ENCODE measurements around the gene RNF144A. TPM values are rescaled to one million over a fixed set of nuclear protein-coding genes. Genes with fewer than 3 reads are reported as not detected.

Gene RNF144A
- polyA plus RNA-seq, 1 of the 3 experiments (the other 2 are of a cell fraction): 15.6 TPM

GRCh38 chr2:7031547-7032245 lies 114.5 kb downstream of the RNF144A start:
- no peak for TF ChIP-seq FOXM1 (IDR thresholded peaks at IDR 0.05; ENCODE audit: low read depth)
- TF ChIP-seq ELF1 (IDR thresholded peaks at IDR 0.05): no peak
- TF ChIP-seq RAD21 (IDR thresholded peaks at IDR 0.05; ENCODE audit: low read length): no peak
- no peak for TF ChIP-seq NRF1 (IDR thresholded peaks at IDR 0.05; ENCODE audit: low read depth, low read length)
- TF ChIP-seq RXRA (IDR thresholded peaks at IDR 0.05; ENCODE audit: borderline replicate concordance, low read depth): no peak
- no peak overlapping the region for H3K4me3 ChIP-seq (ENCODE audit: low read depth in 2 of 2, low read length in 1 of 2)
- POLR2A ChIA-PET: interaction anchor here (1.4 kb wide), 1 partner anchor 13 kb away, joined by 3 read pairs; no protein-coding TSS in a partner anchor
- H3K27ac ChIP-seq (ENCODE audit: low read depth in 2 of 2, low read length in 1 of 2): no peak overlapping the region
- no peak for DNase-seq
- no peak overlapping the region for H2AFZ ChIP-seq (ENCODE audit: low read depth)
- H4K20me1 ChIP-seq (ENCODE audit: insufficient read depth): no peaks in the 10 kb centered on the region
- no peaks in the 10 kb centered on the region for H3K27me3 ChIP-seq (ENCODE audit: insufficient read depth)
- no peak overlapping the region for H3K4me2 ChIP-seq
- no peaks in the 10 kb centered on the region for H3K9me3 ChIP-seq
- H3K79me2 ChIP-seq (ENCODE audit: insufficient read depth): no peaks in the 10 kb centered on the region
- WGBS (ENCODE audit: low lambda C conversion rate): 94% methylated on average over 23 of the region's 25 CpGs
- no peaks in the 10 kb centered on the region for H3F3A ChIP-seq (replicated peaks; ENCODE audit: insufficient read depth)
- peaks cover 0 to 22% of the 10 kb centered on the region in 2 experiments; a peak in 1 of 4 replicates for H3K4me1 ChIP-seq (ENCODE audit: control insufficient read depth in 1 of 2, insufficient read depth in 2 of 2, low read depth in 1 of 2, low read length in 1 of 2)
- no peak overlapping the region for H3K9ac ChIP-seq
- CTCF ChIA-PET: interaction anchor here (0.9 to 18.0 kb wide), 6 partner anchors 13 to 137 kb away, joined by 4 to 226 read pairs (median 48); partner anchors contain the start of gene RNF144A
- no peaks in the 10 kb centered on the region for H3K9me2 ChIP-seq
- H3K36me3 ChIP-seq (replicated peaks in 1 of 2; ENCODE audit: control insufficient read depth in 1 of 2, insufficient read depth in 2 of 2, low read length in 1 of 2): peaks cover 5 to 60% of the 10 kb centered on the region in 2 experiments

GRCh38 chr2:7032371-7032770 lies 115.2 kb downstream of the RNF144A start:
- Histone ChIP-seq H3K4me3 (ENCODE audit: low read depth in 2 of 2, low read length in 1 of 2) (no peak overlapping the region), H4K20me1 (ENCODE audit: insufficient read depth) (no peaks in the 10 kb centered on the region), H3K79me2 (ENCODE audit: insufficient read depth) (no peaks in the 10 kb centered on the region), H3K4me2 (no peak overlapping the region), H3K36me3 (replicated peaks in 1 of 2; ENCODE audit: control insufficient read depth in 1 of 2, insufficient read depth in 2 of 2, low read length in 1 of 2) (peaks cover 5 to 58% of the 10 kb centered on the region in 2 experiments), H3K27ac (ENCODE audit: low read depth in 2 of 2, low read length in 1 of 2) (no peak overlapping the region), H3F3A (replicated peaks; ENCODE audit: insufficient read depth) (no peaks in the 10 kb centered on the region), H2AFZ (ENCODE audit: low read depth) (no peak overlapping the region), H3K4me1 (ENCODE audit: control insufficient read depth in 1 of 2, insufficient read depth in 2 of 2, low read depth in 1 of 2, low read length in 1 of 2) (peaks cover 0 to 19% of the 10 kb centered on the region in 2 experiments; a peak in 2 of 4 replicates), H3K9ac (no peak overlapping the region), H3K27me3 (ENCODE audit: insufficient read depth) (no peaks in the 10 kb centered on the region), H3K9me2 (no peaks in the 10 kb centered on the region), H3K9me3 (no peaks in the 10 kb centered on the region)
- POLR2A ChIA-PET: no interaction called here
- no peak for DNase-seq
- whole genome bisulfite sequencing (ENCODE audit: low lambda C conversion rate): 94% methylated on average over 16 of the region's 16 CpGs
- CTCF ChIA-PET: interaction anchor here (0.9 to 18.0 kb wide), 6 partner anchors 12 to 137 kb away, joined by 4 to 226 read pairs (median 48); partner anchors contain the start of gene RNF144A
- TF ChIP-seq GABPA (IDR thresholded peaks at IDR 0.05; ENCODE audit: low read depth) (no peak), POLR2AphosphoS5 (IDR thresholded peaks at IDR 0.05; ENCODE audit: low read depth, low read length) (no peak), MEF2A (IDR thresholded peaks at IDR 0.05; ENCODE audit: borderline replicate concordance, low read depth) (no peak), PBX3 (IDR thresholded peaks at IDR 0.05) (no peak), FOXJ3 (CRISPR knock-in tag; IDR thresholded peaks at IDR 0.05) (no peak), RCOR1 (IDR thresholded peaks at IDR 0.05; ENCODE audit: low read length) (no peak), NFIC (IDR thresholded peaks at IDR 0.05; ENCODE audit: borderline replicate concordance) (no peak), MAX (IDR thresholded peaks at IDR 0.05; ENCODE audit: low read depth) (no peak), IRF3 (IDR thresholded peaks at IDR 0.05; ENCODE audit: low read depth, low read length) (no peak), ZBTB33 (IDR thresholded peaks at IDR 0.05; ENCODE audit: borderline replicate concordance, low read depth) (no peak), NRF1 (IDR thresholded peaks at IDR 0.05; ENCODE audit: low read depth, low read length) (no peak), FOSL2 (IDR thresholded peaks at IDR 0.05; ENCODE audit: borderline replicate concordance, low read depth) (no peak), RXRA (IDR thresholded peaks at IDR 0.05; ENCODE audit: borderline replicate concordance, low read depth) (no peak), TEAD4 (IDR thresholded peaks at IDR 0.05; ENCODE audit: borderline replicate concordance, insufficient read depth) (no peak), RFX5 (IDR thresholded peaks at IDR 0.05; ENCODE audit: low read length) (no peak), ELF1 (IDR thresholded peaks at IDR 0.05) (no peak), MXI1 (IDR thresholded peaks at IDR 0.05; ENCODE audit: low read depth, low read length) (no peak), EZH2phosphoT487 (IDR thresholded peaks at IDR 0.05; ENCODE audit: borderline replicate concordance, low read depth) (no peak), YY1 (IDR thresholded peaks at IDR 0.05; ENCODE audit: low read depth) (no peak)
